Astrocyte of the cerebellum (primary cell): Measurements from ENCODE around the gene PLEKHG1.

Source experiments
- DNase-seq: peaks from one replicate; pipeline ENCODE4 v3.0.0-alpha.2; 2011; ENCODE audit warnings: low read depth
- H3K4me3 ChIP-seq: 2 replicates; pipeline ENCODE4 v1.5.1; 2011; ENCODE audit warnings: mild to moderate bottlenecking, low read depth, low read length, moderate library complexity
- in situ Hi-C: cut with HindIII; loops from 2 replicates; pipeline ENCODE4 v1.10.0; 2017; ENCODE audit warnings: low sequenced_read_pairs
- TF ChIP-seq, protein P1 (sequence below): IDR thresholded peaks from 2 replicates; pipeline ENCODE4 v1.5.1; 2012; ENCODE audit warnings: low read length, low read depth, moderate library complexity, mild to moderate bottlenecking; ENCODE audit errors: missing control alignments

Gene PLEKHG1

DNA sequence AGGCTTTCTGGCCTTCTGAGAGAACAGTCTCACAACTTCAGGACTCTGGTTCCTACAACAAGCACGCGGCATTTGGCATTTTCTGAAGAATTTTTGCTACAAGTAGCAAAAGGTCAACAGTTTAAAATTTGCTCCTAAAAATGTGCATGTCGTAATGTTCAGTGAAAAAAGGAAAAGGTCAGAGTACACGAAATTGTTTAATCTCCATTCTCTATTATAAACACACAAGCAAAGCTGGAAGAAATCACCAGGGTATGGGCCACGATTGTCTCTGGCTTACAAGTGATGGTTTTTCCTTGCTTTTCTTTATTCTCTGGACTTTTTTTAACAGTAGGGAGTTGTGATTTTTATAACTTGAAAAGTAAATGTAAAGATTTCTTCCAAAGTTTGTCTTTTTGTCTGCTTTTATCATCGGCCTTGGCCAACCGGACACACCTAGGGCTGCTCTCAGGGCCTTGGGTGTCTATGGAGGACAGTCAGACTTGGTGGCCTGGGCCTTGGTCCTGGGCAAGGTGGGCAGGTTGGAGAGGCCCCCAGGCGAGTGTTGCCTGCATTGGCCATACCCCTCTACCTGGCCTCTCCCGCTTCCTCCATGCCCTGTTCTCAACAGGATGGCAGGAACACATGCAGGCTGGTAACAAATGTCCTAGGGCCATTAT is 32.4 kb downstream of the PLEKHG1 start:
- TF ChIP-seq, protein P1, sequence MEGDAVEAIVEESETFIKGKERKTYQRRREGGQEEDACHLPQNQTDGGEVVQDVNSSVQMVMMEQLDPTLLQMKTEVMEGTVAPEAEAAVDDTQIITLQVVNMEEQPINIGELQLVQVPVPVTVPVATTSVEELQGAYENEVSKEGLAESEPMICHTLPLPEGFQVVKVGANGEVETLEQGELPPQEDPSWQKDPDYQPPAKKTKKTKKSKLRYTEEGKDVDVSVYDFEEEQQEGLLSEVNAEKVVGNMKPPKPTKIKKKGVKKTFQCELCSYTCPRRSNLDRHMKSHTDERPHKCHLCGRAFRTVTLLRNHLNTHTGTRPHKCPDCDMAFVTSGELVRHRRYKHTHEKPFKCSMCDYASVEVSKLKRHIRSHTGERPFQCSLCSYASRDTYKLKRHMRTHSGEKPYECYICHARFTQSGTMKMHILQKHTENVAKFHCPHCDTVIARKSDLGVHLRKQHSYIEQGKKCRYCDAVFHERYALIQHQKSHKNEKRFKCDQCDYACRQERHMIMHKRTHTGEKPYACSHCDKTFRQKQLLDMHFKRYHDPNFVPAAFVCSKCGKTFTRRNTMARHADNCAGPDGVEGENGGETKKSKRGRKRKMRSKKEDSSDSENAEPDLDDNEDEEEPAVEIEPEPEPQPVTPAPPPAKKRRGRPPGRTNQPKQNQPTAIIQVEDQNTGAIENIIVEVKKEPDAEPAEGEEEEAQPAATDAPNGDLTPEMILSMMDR: no peak
- in situ Hi-C loops: no loop called here
- DNase-seq: no peak
- H3K4me3 ChIP-seq: no peak overlapping the region

DNA sequence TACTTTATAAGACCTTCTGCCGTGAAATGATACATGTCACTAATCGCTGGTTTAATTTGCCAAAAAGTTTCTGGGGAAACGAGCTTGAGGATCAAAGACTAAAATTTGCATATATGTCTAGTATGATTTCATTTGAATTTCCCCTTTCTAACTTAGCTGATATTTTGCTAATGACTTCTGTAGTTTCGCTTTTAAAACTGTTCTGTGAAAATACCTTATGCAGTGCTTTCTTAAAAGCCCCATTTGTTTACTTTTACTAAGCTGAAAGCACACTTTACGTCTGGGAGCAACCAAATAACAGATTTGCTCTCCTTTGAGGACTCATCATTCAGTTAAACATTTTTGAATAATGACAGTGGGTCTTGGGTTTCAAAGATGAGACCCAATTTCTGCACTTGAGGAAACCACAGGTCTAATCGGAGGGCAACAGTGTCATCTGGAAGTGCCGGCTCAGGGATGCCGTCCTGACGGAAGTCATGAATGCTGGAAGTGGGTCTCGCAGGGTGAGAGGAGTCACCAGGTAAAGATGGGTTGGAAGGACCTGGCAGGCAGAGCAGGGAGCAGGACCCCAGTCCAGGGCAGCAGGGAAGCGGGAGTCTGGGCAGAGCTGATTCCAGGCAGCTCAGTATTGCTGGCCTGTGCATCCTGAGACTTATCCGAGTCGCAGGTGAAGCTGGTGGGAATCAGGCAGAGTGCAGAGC is 33.2 kb downstream of the PLEKHG1 start:
- DNase-seq: no peak
- in situ Hi-C loops: no loop called here
- no peak overlapping the region for H3K4me3 ChIP-seq
- TF ChIP-seq, protein P1: no peak

DNA sequence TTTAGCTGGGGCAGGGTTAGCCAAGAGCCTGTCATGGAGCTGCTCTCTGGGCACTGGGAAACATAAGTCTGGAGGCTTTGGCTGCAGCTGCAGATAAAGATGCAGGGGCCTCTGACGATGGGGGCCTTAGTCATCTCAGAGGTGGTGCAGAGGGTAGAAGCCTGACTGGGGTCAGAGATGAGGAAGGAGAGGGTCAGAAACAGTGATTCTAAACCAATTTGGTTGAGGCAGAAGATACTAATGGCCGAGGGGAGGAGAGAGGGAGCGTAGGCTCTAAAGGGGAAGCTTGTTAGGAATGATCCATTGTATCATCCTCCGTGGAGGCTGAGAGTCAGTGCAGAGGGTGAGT is 33.8 kb downstream of the PLEKHG1 start:
- in situ Hi-C loops: no loop called here
- TF ChIP-seq, protein P1: no peak
- no peak for DNase-seq
- H3K4me3 ChIP-seq: no peak overlapping the region

DNA sequence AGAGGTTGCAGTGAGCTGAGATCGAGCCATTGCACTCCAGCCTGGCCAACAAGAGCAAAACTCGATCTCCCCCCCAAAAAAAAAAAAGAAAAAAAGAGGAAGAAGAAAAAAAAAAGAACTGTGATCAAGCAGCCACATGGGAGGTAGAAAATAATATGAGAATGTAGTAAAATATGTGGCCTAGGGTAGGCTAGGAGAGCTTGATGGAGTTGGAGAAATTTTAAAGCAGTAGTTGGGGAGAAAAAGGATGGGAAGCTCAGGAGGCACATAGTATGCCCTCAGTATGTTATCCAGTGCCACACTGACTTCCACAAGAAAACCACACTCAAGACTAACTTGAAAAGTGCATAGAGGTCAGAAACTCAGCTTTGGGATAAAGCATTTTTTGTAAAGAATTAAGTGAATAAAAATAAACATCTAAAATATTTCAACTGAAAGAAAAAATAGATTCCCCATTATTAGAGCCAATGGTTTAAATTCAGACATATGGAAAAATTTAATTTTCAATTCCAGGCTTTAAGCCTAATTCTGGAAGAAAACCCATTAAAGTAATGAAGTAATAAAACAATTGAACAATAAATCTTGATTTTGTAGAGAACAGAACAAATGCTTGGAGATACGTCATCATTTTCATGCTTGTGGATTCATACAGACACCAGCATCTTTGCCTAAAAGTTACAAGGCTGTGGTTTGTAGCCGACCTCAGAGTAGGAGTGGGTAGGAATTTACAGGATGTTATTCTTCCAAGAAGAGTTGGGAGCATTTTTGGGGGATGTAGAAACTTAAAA is 34.7 kb downstream of the PLEKHG1 start:
- TF ChIP-seq, protein P1: no peak
- no peak overlapping the region for H3K4me3 ChIP-seq
- in situ Hi-C loops: no loop called here
- no peak for DNase-seq

DNA sequence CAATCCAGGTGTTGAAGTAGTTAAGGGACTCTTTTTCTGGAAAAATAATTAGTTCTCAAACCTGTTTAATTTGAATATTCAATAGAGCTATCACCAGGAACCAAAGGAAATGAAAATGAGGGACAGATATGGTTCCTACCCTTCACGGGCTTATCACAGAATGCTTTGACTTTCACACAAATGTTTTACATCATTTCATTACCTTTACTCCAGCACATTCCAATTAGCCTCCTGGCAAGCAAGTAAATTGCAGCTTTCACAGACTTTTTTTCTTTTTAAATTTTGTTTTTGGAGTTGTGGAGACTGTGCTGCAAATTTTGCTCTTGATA is 35.2 kb downstream of the PLEKHG1 start:
- DNase-seq: no peak
- TF ChIP-seq, protein P1: no peak
- in situ Hi-C loops: no loop called here
- no peak overlapping the region for H3K4me3 ChIP-seq

DNA sequence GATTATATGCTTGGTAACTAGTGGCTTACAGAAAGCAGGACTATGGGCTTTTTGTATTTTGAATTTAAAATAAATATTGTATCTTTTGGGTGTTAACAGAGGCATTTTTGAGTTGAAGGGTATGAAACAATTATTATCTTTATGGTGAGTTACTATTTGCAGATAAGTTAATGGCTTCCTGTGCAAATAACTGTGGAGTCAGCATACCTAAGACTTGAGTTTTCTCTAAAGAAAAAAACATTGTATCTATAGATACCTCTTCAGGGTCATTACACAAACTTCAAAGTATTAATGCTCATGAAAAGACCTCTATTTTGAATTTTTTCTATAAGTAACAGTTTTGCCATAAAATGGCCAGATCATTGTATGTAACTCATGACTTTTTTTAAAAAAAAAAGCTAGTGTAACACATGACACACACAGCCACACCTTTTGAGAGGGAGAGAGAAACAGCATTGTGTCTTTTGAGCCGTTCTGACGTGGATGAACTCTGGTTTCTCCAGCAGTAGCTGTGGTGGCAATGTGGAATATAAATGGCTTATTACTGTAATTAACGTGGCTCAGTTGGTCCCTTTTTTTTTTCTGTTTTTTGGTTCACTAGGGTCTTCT is 36.3 kb downstream of the PLEKHG1 start:
- TF ChIP-seq, protein P1: no peak
- in situ Hi-C loops: no loop called here
- no peak for DNase-seq
- no peak overlapping the region for H3K4me3 ChIP-seq
